Liver (tissue), 3 donors: Measurements from ENCODE around the gene DPP4.

Source experiments
- CTCF ChIP-seq: fragments of 150-350 bp; IDR thresholded peaks from 2 replicates; pipeline ENCODE4 v1.5.1; 2017; ENCODE audit warnings: improper control_type of control experiment, low read depth, low read length; ENCODE audit not compliant: missing input control
- GABPA ChIP-seq, 2 donors: IDR thresholded peaks in 1 of 2; conservative IDR thresholded peaks in 1 of 2; 2 replicates each; pipeline ENCODE4 v1.6.1; 2016; ENCODE audit warnings: antibody characterized with exemption in 2 of 2, mild to moderate bottlenecking in 1 of 2, moderate library complexity in 1 of 2
- RAD21 ChIP-seq, 2 donors: IDR thresholded peaks; 2 replicates each; pipeline ENCODE4 v1.6.1; 2016; ENCODE audit warnings: antibody characterized with exemption in 2 of 2, mild to moderate bottlenecking in 2 of 2
- TAF1 ChIP-seq: conservative IDR thresholded peaks from 2 replicates; pipeline ENCODE4 v1.6.1; 2016; ENCODE audit warnings: antibody characterized with exemption, mild to moderate bottlenecking
- YY1 ChIP-seq: IDR thresholded peaks from 2 replicates; pipeline ENCODE4 v1.6.1; 2016; ENCODE audit warnings: antibody characterized with exemption, mild to moderate bottlenecking
- TF ChIP-seq, protein P1 (sequence below): IDR thresholded peaks from 2 replicates; pipeline ENCODE4 v1.6.1; 2016; ENCODE audit warnings: antibody characterized with exemption
- TF ChIP-seq, protein P2 (sequence below): IDR thresholded peaks from 2 replicates; pipeline ENCODE4 v1.6.1; 2016; ENCODE audit warnings: antibody characterized with exemption
- donor health status: healthy.
- donor health status: healthy.

DNA sequence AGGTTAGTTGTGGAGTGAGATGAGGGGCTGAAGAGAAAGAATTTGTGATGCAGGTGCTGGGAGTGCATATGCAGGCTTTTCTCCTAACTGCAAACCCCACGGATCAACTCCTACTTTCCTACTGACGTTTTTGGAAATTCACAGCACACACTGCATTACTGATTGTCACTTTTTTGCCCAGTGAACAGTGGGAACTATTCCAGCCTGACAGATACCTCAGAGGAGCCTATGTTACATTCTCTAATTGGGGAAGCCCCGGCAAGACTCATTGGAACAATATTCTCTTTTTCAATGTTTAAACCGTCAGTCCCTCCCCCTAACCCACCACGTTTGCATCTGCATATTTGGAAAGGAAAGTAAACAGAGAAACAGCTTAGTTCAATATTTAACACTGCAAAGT lies 126.2 kb downstream of the DPP4 start:
- TF ChIP-seq CTCF (no peak), RAD21 (IDR thresholded peaks at IDR 0.05) (no peak), YY1 (no peak), TAF1 (no peak), GABPA (IDR thresholded peaks at IDR 0.05 in 1 of 2, conservative IDR thresholded peaks at IDR 0.05 in 1 of 2) (no peak)
- TF ChIP-seq, protein P1, sequence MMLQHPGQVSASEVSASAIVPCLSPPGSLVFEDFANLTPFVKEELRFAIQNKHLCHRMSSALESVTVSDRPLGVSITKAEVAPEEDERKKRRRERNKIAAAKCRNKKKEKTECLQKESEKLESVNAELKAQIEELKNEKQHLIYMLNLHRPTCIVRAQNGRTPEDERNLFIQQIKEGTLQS = no peak
- TF ChIP-seq, protein P2, sequence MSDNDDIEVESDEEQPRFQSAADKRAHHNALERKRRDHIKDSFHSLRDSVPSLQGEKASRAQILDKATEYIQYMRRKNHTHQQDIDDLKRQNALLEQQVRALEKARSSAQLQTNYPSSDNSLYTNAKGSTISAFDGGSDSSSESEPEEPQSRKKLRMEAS = no peak
